H1 (cell line): ENCODE measurements around the gene NTRK1. TPM values are rescaled to one million over a fixed set of nuclear protein-coding genes. Genes with fewer than 3 reads are reported as not detected.

Experiments used
- CTCF ChIA-PET: fragments of 300-600 bp; sonication (Branson Sonifier 250); formaldehyde crosslinking; loops from one replicate; lab custom pipeline; 2021; ENCODE audit not compliant: partially characterized antibody; lab: Charles Lee
- POLR2A ChIA-PET: fragments of 300-600 bp; sonication (Branson Sonifier 250); formaldehyde crosslinking; loops from one replicate; lab custom pipeline; 2021; ENCODE audit warnings: inconsistent platforms; ENCODE audit not compliant: partially characterized antibody; lab: Charles Lee
- DNase-seq, 2 experiments: peaks; one replicate each; pipeline versions ENCODE4 v3.0.0 to v3.0.0-alpha.2; 2010 to 2022; ENCODE audit warnings: low spot score in 2 of 2, low read depth in 1 of 2, mixed read lengths in 1 of 2
- FAIRE-seq: peaks from 2 replicates; lab custom pipeline; 2011; peaks lifted over from hg19 to GRCh38; lab: Jason Lieb, UNC
- H2AFZ ChIP-seq: 2 replicates; pipeline ENCODE4 v1.8.1; 2012; ENCODE audit warnings: low read length, inconsistent platforms
- H2AK5ac ChIP-seq: 2 replicates; pipeline ENCODE4 v1.6.1; 2013; ENCODE audit warnings: low read depth, low read length
- H2BK120ac ChIP-seq: replicated peaks from 2 replicates; pipeline ENCODE3; 2013; ENCODE audit warnings: low read depth, low read length, inconsistent platforms
- H2BK12ac ChIP-seq: 2 replicates; pipeline ENCODE4 v1.6.1; 2013; ENCODE audit warnings: low read depth, low read length
- H2BK15ac ChIP-seq: 2 replicates; pipeline ENCODE4 v1.6.1; 2013; ENCODE audit warnings: low read length
- H2BK20ac ChIP-seq: 2 replicates; pipeline ENCODE4 v1.6.1; 2013; ENCODE audit warnings: low read length
- H2BK5ac ChIP-seq: 2 replicates; pipeline ENCODE4 v1.6.1; 2013; ENCODE audit warnings: low read depth, low read length
- H3K14ac ChIP-seq: 2 replicates; pipeline ENCODE4 v1.6.1; 2013; ENCODE audit warnings: inconsistent platforms; ENCODE audit not compliant: insufficient read length
- H3K18ac ChIP-seq: 2 replicates; pipeline ENCODE4 v1.6.1; 2013; ENCODE audit warnings: low read length; ENCODE audit errors: extremely low read depth
- H3K23ac ChIP-seq: 2 replicates; pipeline ENCODE4 v1.6.1; 2013; ENCODE audit warnings: inconsistent platforms; ENCODE audit not compliant: insufficient read length
- H3K23me2 ChIP-seq: 2 replicates; pipeline ENCODE4 v1.6.1; 2013; ENCODE audit warnings: low read depth, low read length
- H3K27ac ChIP-seq: 2 replicates; pipeline ENCODE4 v1.6.1; 2011; ENCODE audit warnings: low read depth, low read length, inconsistent platforms
- H3K27me3 ChIP-seq, 4 experiments: replicated peaks in 1 of 4; 1 replicate in 1 of 4; 2 replicates in 3 of 4; pipeline versions ENCODE4 v1.6.1 to v1.8.1; 2011 to 2013; ENCODE audit warnings: low read length in 3 of 4, mild to moderate bottlenecking in 3 of 4, inconsistent platforms in 2 of 4, mixed read lengths in 2 of 4, moderate library complexity in 1 of 4; ENCODE audit not compliant: control insufficient read depth in 3 of 4, insufficient read depth in 3 of 4; ENCODE audit errors: extremely low read depth in 1 of 4
- H3K36me3 ChIP-seq, 4 experiments: 2 replicates each; pipeline versions ENCODE4 v1.6.1 to v1.8.1; 2011 to 2013; ENCODE audit warnings: mild to moderate bottlenecking in 4 of 4, low read length in 3 of 4, moderate library complexity in 2 of 4, control low read depth in 1 of 4, inconsistent platforms in 1 of 4; ENCODE audit not compliant: insufficient read depth in 4 of 4, control insufficient read depth in 2 of 4
- H3K4ac ChIP-seq: replicated peaks from 2 replicates; pipeline ENCODE3; 2013; ENCODE audit warnings: low read length, low read depth, mixed read lengths, inconsistent platforms; ENCODE audit not compliant: insufficient read length
- H3K4me1 ChIP-seq, 4 experiments: replicated peaks in 1 of 4; 1 replicate in 1 of 4; 2 replicates in 3 of 4; pipeline versions ENCODE4 v1.6.1 to v1.8.1; 2011 to 2013; ENCODE audit warnings: low read length in 3 of 4, inconsistent platforms in 2 of 4, mixed read lengths in 1 of 4; ENCODE audit not compliant: insufficient read depth in 4 of 4, control insufficient read depth in 3 of 4
- H3K4me2 ChIP-seq, 2 experiments: 2 replicates each; pipeline versions ENCODE4 v1.6.1 to v1.8.1; 2011 to 2013; ENCODE audit warnings: low read depth in 2 of 2, low read length in 2 of 2, control low read depth in 1 of 2, inconsistent platforms in 1 of 2, mild to moderate bottlenecking in 1 of 2; ENCODE audit not compliant: insufficient read depth in 1 of 2
- H3K4me3 ChIP-seq, 4 experiments: fragments of 200-600, 300-600 bp in 1 of 4; sonication (generic), shearing (Covaris generic), sonication (Bioruptor Twin) in 1 of 4; 2 replicates each; pipeline versions ENCODE4 v1.5.1 to v1.8.1; 2011 to 2016; ENCODE audit warnings: low read length in 4 of 4, low read depth in 3 of 4, control low read depth in 2 of 4, inconsistent platforms in 2 of 4, mild to moderate bottlenecking in 2 of 4, mixed read lengths in 1 of 4, moderate library complexity in 1 of 4; ENCODE audit not compliant: insufficient read depth in 2 of 4; ENCODE audit errors: extremely low read depth in 1 of 4
- H3K56ac ChIP-seq: replicated peaks from 2 replicates; pipeline ENCODE3; 2013; ENCODE audit warnings: low read depth, mild to moderate bottlenecking, mixed read lengths, low read length, inconsistent platforms; ENCODE audit not compliant: insufficient read length
- H3K79me1 ChIP-seq: 2 replicates; pipeline ENCODE4 v1.6.1; 2013; ENCODE audit warnings: low read depth, low read length, control low read depth
- H3K79me2 ChIP-seq, 2 experiments: 2 replicates each; pipeline versions ENCODE4 v1.6.1 to v1.8.1; 2012 to 2013; ENCODE audit warnings: low read length in 2 of 2, mild to moderate bottlenecking in 2 of 2, inconsistent platforms in 1 of 2; ENCODE audit not compliant: insufficient read depth in 2 of 2, control insufficient read depth in 1 of 2
- H3K9ac ChIP-seq, 4 experiments: replicated peaks in 1 of 4; 1 replicate in 1 of 4; 2 replicates in 3 of 4; pipeline versions ENCODE4 v1.6.1 to v1.8.1; 2011 to 2013; ENCODE audit warnings: low read depth in 3 of 4, low read length in 3 of 4, control low read depth in 2 of 4, mild to moderate bottlenecking in 2 of 4, moderate library complexity in 2 of 4, inconsistent platforms in 1 of 4; ENCODE audit errors: extremely low read depth in 1 of 4
- H3K9me3 ChIP-seq, 2 experiments: 2 replicates each; pipeline versions ENCODE4 v1.6.1 to v1.8.1; 2012 to 2013; ENCODE audit warnings: mild to moderate bottlenecking in 2 of 2, moderate library complexity in 2 of 2, control low read depth in 1 of 2, inconsistent platforms in 1 of 2, low read depth in 1 of 2, low read length in 1 of 2, mixed read lengths in 1 of 2; ENCODE audit not compliant: insufficient read depth in 2 of 2
- H4K20me1 ChIP-seq, 2 experiments: replicated peaks in 1 of 2; 2 replicates each; pipeline versions ENCODE3 to v1.8.1; 2011 to 2013; ENCODE audit warnings: inconsistent platforms in 2 of 2, low read length in 2 of 2, mild to moderate bottlenecking in 1 of 2; ENCODE audit not compliant: insufficient read depth in 2 of 2, control insufficient read depth in 1 of 2
- H4K5ac ChIP-seq: 2 replicates; pipeline ENCODE4 v1.6.1; 2013; ENCODE audit warnings: low read length, low read depth, mixed read lengths, inconsistent platforms; ENCODE audit not compliant: insufficient read length
- H4K8ac ChIP-seq: 2 replicates; pipeline ENCODE4 v1.8.0; 2013; ENCODE audit warnings: mild to moderate bottlenecking, moderate library complexity, low read length, inconsistent platforms; ENCODE audit not compliant: insufficient read depth; ENCODE audit errors: extremely low read depth
- H4K91ac ChIP-seq: replicated peaks from 2 replicates; pipeline ENCODE3; 2013; ENCODE audit warnings: low read length, mixed read lengths, inconsistent platforms; ENCODE audit not compliant: insufficient read length
- MAFK ChIP-seq: IDR thresholded peaks from 2 replicates; pipeline ENCODE4 v1.6.1; 2012; ENCODE audit warnings: low read depth, mild to moderate bottlenecking, improper control_type of control experiment, low read length
- TBP ChIP-seq: IDR thresholded peaks from 2 replicates; pipeline ENCODE4 v1.6.1; 2011; ENCODE audit warnings: low read depth, low read length, improper control_type of control experiment
- WGBS, 2 experiments: shearing (Covaris generic) in 1 of 2; methylation state at CpG; one replicate each; pipeline versions ENCODE4 v1.1.6 to v1.1.7; 2013 to 2015; ENCODE audit warnings: low lambda C conversion rate in 2 of 2, mixed read lengths in 2 of 2, inconsistent platforms in 1 of 2, low coverage in 1 of 2, missing lambda C conversion rate in 1 of 2; ENCODE audit not compliant: insufficient replicate concordance in 2 of 2, insufficient coverage in 1 of 2, insufficient read length in 1 of 2; ENCODE audit errors: extremely low coverage in 1 of 2, missing lambda C conversion rate in 1 of 2; 5-methylcytosine and 5-hydroxymethylcytosine counted together
- polyA plus RNA-seq, 7 experiments: library from polyadenylated mRNA; depleted of rRNA in 3 of 7; stranded (reverse) in 5 of 7; unstranded in 2 of 7; fragments of >200 nt in 5 of 7; fragments of 200-250 nt in 2 of 7; gene quantifications; 1 replicate in 5 of 7; 2 replicates in 1 of 7; 4 replicates in 1 of 7; pipeline versions ENCODE4 v1.2.1 to v1.2.3, GENCODE V29; 2011 to 2013; ENCODE audit warnings: missing spikeins in 2 of 7, mixed read lengths in 2 of 7
- total RNA-seq: library from RNA; stranded (reverse); fragmentation: NEBNext Ultra II Directional; extraction: Animal tissue kit (Norgen Biotek cat#: 25700); gene quantifications from 2 replicates; pipeline ENCODE4 v1.2.1, GENCODE V29; 2021

Gene NTRK1
- total and polyA plus RNA-seq, 2 of the 8 experiments (the other 6 are each of a cell fraction or from before 2014, with no cell fraction given): 0.12 to 0.24 TPM

GRCh38 chr1:156905176-156905575, 44.5 kb downstream of the NTRK1 start:
- Histone ChIP-seq H3K56ac (no peak overlapping the region), H3K36me3 (no peaks in the 10 kb centered on the region)
- CTCF ChIA-PET: interaction anchor here (2.2 to 2.4 kb wide), 2 partner anchors 8 to 13 kb away, joined by 9 to 13 read pairs; partner anchors contain the start of gene PEAR1

More at GRCh38 chr1:156905176-156905575, 44.5 kb downstream of the NTRK1 start:
- DNase-seq (no peak), FAIRE-seq (no peak)
- no peak overlapping the region for H3K14ac ChIP-seq
- H3K23ac ChIP-seq: no peak overlapping the region
- H3K4me2 ChIP-seq: no peak overlapping the region
- no peak overlapping the region for H3K27ac ChIP-seq
- no peak overlapping the region for H2AFZ ChIP-seq
- H3K23me2 ChIP-seq: no peaks in the 10 kb centered on the region
- no peaks in the 10 kb centered on the region for H3K79me2 ChIP-seq
- no peak overlapping the region for H2AK5ac ChIP-seq
- H3K4ac ChIP-seq: no peak overlapping the region
- H2BK5ac ChIP-seq: no peak overlapping the region
- H3K9me3 ChIP-seq: peaks cover 0 to 4% of the 10 kb centered on the region in 2 experiments; a peak in 1 of 4 replicates
- H3K4me3 ChIP-seq: no peak overlapping the region
- H3K27me3 ChIP-seq: peaks cover 0 to 2% (median 0%) of the 10 kb centered on the region in 4 experiments; a peak in 4 of 7 replicates
- no peaks in the 10 kb centered on the region for H3K79me1 ChIP-seq
- H4K91ac ChIP-seq: no peak overlapping the region
- no peak overlapping the region for H3K18ac ChIP-seq
- H3K4me1 ChIP-seq: peaks cover 0 to 4% (median 0%) of the 10 kb centered on the region in 4 experiments; a peak in 4 of 7 replicates
- no peak overlapping the region for H4K5ac ChIP-seq
- no peak overlapping the region for H3K9ac ChIP-seq
- peaks cover 0 to 2% of the 10 kb centered on the region in 2 experiments for H4K20me1 ChIP-seq
- POLR2A ChIA-PET: no interaction called here
- TF ChIP-seq TBP (no peak), MAFK (no peak)
- 0 out of 2 replicates have a peak overlapping the region, but pooled peaks have one; percentile 27 for H2BK12ac ChIP-seq
- no peak overlapping the region for H4K8ac ChIP-seq
- no peak overlapping the region for H2BK120ac ChIP-seq
- 79% methylated on average over 13 of the region's 16 CpGs; no CpG with 5 or more reads in 1 of the 2 experiments for WGBS, 2 experiments
- H2BK15ac ChIP-seq: no peak overlapping the region
- H2BK20ac ChIP-seq: no peak overlapping the region
